Cardiac fibroblast (primary cell): ENCODE measurements around the gene FGGY.

Experiments
- DNase-seq, 2 donors: peaks; one replicate each; pipeline versions ENCODE4 v3.0.0 to v3.0.0-alpha.2; 2010; ENCODE audit warnings: low read depth in 2 of 2
- H3K4me3 ChIP-seq, 2 donors: replicated peaks in 1 of 2; 1 replicate in 1 of 2; 2 replicates in 1 of 2; pipeline ENCODE4 v1.5.1; 2011; ENCODE audit warnings: low read depth in 2 of 2, low read length in 2 of 2, mild to moderate bottlenecking in 2 of 2, moderate library complexity in 1 of 2
- TF ChIP-seq, protein P1 (sequence below): IDR thresholded peaks from one replicate; pipeline ENCODE4 v1.5.1; 2011; ENCODE audit warnings: low read depth, mild to moderate bottlenecking, low read length, inconsistent platforms

FGGY gene

DNA sequence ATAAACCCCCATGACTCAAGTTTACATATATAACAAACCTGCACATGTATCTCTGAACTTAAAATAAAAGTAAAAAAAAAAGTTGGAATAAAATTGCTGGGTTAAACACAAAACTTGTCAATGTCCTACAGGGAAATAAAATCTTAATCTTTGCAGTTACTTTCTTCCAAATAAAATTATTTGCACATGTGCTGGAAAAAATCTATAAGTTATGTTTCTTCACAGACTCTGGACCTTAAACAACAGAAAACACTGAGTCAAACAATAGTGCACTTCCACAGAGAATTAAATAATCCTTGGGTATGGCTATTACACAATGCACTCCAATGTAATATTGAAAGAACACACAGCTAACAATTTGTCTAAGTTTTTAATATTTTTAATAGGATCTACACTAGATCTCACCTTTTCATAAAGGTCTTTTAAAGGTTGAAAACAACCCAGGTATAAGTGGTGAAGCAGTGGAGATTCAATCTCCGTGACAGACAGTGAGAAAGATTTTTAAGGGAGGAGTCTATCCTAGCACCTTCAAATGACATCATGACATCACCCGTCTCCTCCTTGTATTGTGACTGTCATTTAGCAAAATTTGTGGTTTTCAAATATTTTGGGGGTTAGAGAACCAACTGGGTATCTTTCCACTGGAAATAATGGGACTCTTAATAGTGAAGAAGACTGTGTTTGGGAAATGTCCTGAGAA is 25.2 kb upstream of the FGGY start:
- TF ChIP-seq, protein P1, sequence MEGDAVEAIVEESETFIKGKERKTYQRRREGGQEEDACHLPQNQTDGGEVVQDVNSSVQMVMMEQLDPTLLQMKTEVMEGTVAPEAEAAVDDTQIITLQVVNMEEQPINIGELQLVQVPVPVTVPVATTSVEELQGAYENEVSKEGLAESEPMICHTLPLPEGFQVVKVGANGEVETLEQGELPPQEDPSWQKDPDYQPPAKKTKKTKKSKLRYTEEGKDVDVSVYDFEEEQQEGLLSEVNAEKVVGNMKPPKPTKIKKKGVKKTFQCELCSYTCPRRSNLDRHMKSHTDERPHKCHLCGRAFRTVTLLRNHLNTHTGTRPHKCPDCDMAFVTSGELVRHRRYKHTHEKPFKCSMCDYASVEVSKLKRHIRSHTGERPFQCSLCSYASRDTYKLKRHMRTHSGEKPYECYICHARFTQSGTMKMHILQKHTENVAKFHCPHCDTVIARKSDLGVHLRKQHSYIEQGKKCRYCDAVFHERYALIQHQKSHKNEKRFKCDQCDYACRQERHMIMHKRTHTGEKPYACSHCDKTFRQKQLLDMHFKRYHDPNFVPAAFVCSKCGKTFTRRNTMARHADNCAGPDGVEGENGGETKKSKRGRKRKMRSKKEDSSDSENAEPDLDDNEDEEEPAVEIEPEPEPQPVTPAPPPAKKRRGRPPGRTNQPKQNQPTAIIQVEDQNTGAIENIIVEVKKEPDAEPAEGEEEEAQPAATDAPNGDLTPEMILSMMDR = no peak
- peak in 1 of 2 donors; percentile 18 for DNase-seq
- no peak overlapping the region for H3K4me3 ChIP-seq

DNA sequence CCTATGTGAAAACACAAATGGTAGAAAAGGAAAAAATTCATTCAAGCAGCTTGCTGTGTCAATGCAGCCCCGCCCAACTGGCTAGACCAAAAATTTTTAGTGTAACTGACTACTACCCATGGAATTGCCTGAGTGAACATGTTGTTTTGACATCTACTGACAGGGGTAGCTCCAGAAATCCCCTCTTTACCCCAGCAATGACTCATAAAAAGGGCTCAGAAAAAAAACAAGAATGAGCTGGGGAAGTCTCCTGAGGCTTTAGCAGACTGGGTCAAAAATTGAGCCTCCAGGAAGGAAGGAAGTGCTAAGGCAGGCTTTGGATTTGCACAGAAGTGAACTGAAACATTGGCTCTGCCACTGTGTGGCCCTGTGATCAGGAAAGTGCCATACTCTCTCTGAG is 24.4 kb upstream of the FGGY start:
- TF ChIP-seq, protein P1 = no peak
- H3K4me3 ChIP-seq = no peak overlapping the region
- DNase-seq = peak; percentile 48 to 91

DNA sequence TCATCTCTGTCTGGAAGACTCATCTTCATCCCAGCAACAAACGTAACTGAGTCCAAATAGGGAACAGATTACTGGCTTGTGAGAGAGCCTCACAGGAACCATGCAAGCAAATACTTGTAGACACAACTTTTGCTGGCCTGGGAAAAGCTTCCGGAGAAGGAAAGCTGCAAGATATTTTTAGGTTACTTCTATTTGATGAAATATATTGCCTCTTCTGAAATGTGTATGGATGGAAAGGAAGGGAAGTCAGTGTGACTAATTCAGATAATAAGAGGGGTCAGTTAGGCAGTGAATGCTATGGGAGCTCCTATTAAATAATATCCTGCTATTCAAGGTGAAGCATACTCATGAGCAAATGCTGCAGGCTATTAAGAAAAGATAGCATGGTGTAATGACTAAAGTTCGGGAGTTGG is 20.4 kb upstream of the FGGY start:
- H3K4me3 ChIP-seq = no peak overlapping the region
- TF ChIP-seq, protein P1 = no peak
- DNase-seq = peak; percentile 30 to 51

DNA sequence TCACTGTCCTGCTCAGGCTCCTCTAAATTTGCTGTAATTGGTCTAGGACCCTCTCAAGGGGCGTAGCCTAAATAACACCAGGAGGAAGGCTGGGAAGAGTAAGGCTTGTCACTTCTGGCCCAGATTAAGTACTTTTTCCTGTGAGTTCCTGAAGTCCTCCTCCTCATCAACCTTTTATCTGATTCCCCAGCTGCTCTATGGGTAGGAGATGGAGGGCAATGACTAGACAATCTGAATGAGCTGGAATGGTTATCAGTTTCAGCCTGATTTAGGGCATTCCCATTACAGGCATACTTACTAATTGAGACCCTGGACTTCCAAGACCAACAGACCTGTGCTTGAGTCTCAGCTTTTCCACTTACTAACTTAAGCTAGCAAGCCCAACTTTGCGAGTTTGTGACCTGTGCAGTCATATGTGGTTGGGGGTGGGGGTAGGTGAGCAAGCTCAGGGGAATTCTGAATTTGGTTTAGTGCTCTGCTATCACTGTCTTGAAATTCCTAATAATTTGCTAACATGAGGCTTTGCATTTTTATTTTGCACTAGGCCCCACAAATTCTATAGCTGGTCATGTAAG is 18.0 kb upstream of the FGGY start:
- TF ChIP-seq, protein P1 = no peak
- DNase-seq = no peak

DNA sequence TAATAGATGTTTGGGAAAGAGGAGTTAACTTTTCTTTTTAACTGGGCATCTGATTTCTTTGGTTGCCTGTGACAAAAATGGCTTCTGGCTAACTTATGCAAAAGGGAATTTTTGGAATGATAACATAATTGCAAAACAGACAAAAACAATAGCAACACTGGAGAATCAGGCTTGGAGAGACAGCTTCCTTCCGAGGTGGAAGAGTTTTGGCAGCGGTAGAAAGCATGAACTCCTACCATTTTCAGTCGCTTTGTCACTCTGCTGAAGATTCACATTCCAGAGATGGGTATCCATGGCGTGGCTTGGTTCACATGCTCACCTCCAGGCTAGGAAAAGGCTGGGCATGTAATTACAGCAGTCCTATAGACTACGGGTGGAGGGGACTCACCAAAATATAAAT is 17.2 kb upstream of the FGGY start:
- peak in 1 of 2 donors; percentile 55 for DNase-seq
- no peak overlapping the region for H3K4me3 ChIP-seq
- TF ChIP-seq, protein P1 = no peak

More for the DNA sequence above, 18.0 kb upstream of the FGGY start:
- H3K4me3 ChIP-seq = no peak overlapping the region

DNA sequence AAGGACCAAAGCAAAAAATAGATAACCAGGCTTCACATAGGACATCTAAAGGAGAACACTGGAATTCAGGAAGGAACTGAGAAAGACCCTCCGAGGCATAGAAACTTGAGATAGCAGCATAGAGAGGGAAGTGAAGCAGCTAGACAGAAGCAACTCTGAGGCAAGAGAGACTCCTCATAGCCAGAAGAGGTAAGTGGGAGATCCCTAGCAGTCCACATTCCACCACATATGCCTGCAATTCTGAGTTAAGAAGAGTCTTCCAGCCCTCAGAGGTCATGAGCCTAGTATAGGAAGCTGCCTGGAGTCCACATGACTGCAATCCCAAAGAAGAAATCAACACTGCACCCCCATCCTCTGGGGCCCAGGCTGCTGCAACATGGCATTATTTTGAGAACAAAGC is 13.9 kb upstream of the FGGY start:
- no peak for DNase-seq
- TF ChIP-seq, protein P1 = no peak
- no peak overlapping the region for H3K4me3 ChIP-seq
